Thoracic aorta (tissue), 2 donors: Measurements from ENCODE around the gene USP10. TPM values are rescaled to one million over a fixed set of nuclear protein-coding genes. Genes with fewer than 3 reads are reported as not detected.

Experiments
- ATAC-seq: fragments of 150-250 bp; one replicate; pipeline ENCODE4 v1.8.0; 2017; ENCODE audit warnings: low read depth; ENCODE audit not compliant: insufficient number of reproducible peaks, low FRiP score
- DNase-seq: peaks from one replicate; pipeline ENCODE4 v3.0.0-alpha.2; 2020; ENCODE audit warnings: low spot score
- H3K27ac ChIP-seq, 2 donors: fragments of 200-600 bp; sonication (generic); 1 replicate in 1 of 2; 2 replicates in 1 of 2; pipeline ENCODE4 v1.5.1; 2016; ENCODE audit warnings: mild to moderate bottlenecking in 2 of 2, moderate library complexity in 2 of 2
- H3K27me3 ChIP-seq: fragments of 200-600 bp; sonication (generic); replicated peaks from 2 replicates; pipeline ENCODE4 v1.6.0; 2016; ENCODE audit warnings: mild to moderate bottlenecking; ENCODE audit not compliant: insufficient read depth
- H3K36me3 ChIP-seq: fragments of 200-600 bp; sonication (generic); one replicate; pipeline ENCODE4 v1.5.1; 2016
- H3K4me1 ChIP-seq, 2 donors: fragments of 200-600 bp; sonication (generic); 1 replicate in 1 of 2; 2 replicates in 1 of 2; pipeline versions ENCODE4 v1.5.1 to v1.6.0; 2016; ENCODE audit warnings: low read depth in 2 of 2, mild to moderate bottlenecking in 1 of 2; ENCODE audit not compliant: control insufficient read depth in 1 of 2
- H3K4me3 ChIP-seq: fragments of 200-600 bp; sonication (generic); 2 replicates; pipeline ENCODE4 v1.5.1; 2016; ENCODE audit warnings: mild to moderate bottlenecking
- H3K9me3 ChIP-seq: fragments of 200-600 bp; sonication (generic); 2 replicates; pipeline ENCODE4 v1.5.1; 2016
- total RNA-seq, 2 donors: library from RNA; depleted of rRNA; stranded (reverse); fragments of >200 nt; gene quantifications; one replicate each; pipeline versions ENCODE4 v1.1.0 to v1.2.3, GENCODE V29; 2016
- TF ChIP-seq, protein P1 (sequence below): fragments of 200-600 bp; sonication (generic); IDR thresholded peaks from one replicate; pipeline ENCODE4 v1.5.1; 2019; ENCODE audit warnings: antibody characterized with exemption

Gene USP10
- total RNA-seq, 2 donors from 2014 or later, result 36.7 to 85.2 TPM

DNA sequence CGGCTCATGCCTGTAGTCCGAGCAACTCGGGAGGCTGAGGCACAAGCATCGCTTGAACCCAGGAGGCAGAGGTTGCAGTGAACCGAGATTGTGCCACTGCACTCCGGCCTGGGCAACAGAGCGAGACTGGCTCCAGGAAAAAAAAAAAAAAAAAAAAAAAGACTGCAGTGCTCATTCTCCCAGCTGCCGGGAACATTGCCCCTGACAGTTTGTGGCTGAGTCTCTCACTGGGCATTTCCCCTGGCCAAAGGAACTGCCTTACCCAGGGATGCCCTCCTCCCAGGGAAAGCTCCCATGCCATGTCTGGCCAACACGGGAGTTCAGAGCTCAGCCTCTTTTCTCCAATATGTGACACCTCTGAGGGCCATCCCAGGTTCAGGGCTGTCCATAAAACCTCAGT, 21.3 kb upstream of the USP10 start:
- Histone ChIP-seq H3K9me3 (no peaks in the 10 kb centered on the region), H3K27me3 (no peaks in the 10 kb centered on the region), H3K27ac (no peak overlapping the region), H3K4me3 (no peak overlapping the region), H3K36me3 (no peaks in the 10 kb centered on the region), H3K4me1 (no peaks in the 10 kb centered on the region)
- no peak for DNase-seq
- ATAC-seq, result no peak
- TF ChIP-seq, protein P1, sequence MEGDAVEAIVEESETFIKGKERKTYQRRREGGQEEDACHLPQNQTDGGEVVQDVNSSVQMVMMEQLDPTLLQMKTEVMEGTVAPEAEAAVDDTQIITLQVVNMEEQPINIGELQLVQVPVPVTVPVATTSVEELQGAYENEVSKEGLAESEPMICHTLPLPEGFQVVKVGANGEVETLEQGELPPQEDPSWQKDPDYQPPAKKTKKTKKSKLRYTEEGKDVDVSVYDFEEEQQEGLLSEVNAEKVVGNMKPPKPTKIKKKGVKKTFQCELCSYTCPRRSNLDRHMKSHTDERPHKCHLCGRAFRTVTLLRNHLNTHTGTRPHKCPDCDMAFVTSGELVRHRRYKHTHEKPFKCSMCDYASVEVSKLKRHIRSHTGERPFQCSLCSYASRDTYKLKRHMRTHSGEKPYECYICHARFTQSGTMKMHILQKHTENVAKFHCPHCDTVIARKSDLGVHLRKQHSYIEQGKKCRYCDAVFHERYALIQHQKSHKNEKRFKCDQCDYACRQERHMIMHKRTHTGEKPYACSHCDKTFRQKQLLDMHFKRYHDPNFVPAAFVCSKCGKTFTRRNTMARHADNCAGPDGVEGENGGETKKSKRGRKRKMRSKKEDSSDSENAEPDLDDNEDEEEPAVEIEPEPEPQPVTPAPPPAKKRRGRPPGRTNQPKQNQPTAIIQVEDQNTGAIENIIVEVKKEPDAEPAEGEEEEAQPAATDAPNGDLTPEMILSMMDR, result no peak

DNA sequence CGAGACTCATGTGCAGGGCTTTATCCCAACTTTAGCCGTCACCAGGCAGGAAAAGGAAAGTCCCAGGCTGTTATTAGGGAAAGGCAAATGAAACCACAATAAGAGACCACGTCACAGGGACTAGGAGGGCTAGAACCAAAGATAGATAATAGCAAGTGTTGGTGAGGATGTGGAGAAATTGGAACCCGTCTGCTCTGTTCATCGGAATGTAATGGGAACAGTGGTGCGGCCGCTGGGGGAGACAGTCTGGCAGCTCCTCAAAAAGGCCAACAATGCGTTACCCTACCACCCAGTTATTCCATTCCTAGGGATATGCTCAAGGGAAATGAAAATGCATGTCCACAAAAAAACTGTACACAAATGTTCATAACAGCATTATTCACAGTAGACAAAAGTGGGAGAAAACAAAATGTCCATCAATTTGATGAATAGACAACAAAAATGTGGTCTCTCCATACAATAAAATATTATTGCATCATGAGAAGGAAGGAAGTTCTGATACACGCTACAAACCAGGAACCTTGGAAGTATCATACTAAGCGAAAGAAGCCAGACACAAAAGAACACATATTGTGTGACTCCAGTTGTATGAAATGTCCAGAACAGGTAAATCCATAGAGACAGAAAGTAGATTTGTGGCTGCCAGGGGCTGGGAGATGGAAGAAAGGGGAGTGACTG, 19.5 kb upstream of the USP10 start:
- no peak for ATAC-seq
- Histone ChIP-seq H3K27me3 (no peaks in the 10 kb centered on the region), H3K9me3 (no peaks in the 10 kb centered on the region), H3K36me3 (no peaks in the 10 kb centered on the region), H3K4me3 (no peak overlapping the region), H3K27ac (no peak overlapping the region), H3K4me1 (no peaks in the 10 kb centered on the region)
- TF ChIP-seq, protein P1, result no peak
- no peak for DNase-seq

DNA sequence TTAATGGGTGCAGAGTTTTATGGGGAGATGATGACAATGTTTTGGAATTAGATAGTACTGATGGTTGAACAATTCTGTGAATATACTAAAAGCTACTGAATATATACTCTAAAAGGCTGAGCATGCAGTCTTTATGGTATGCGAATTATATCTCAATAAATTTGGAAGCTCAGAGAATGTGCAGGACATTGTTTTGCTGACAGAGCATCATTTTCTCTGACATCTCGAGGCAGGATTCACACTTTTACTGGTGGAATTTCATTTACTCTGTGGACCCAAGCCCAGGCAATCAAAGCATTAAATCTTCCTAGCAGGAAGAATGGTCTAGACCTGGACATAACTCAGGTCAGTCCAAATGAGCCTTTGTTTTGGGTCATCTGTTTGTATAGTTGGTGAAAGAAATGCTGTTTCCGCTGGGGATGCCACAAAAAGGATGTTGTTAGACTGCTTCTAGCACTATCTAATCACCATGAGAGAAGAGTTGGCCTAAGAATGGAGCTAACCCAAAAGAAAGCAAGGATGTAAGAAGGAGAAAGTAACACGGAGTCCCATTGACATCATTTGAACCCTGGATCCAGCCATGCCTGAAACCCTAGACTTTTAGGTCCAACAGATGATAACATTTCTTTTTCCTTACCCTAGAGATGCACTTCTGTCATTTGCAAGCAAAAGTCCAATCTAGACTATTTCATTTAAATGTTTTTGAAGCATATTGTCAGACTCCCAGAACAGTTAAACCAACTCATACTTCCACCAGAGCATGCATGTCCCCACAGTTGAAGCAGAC, 18.8 kb upstream of the USP10 start:
- TF ChIP-seq, protein P1, result no peak
- Histone ChIP-seq H3K27ac (no peak overlapping the region), H3K4me3 (no peak overlapping the region), H3K9me3 (no peaks in the 10 kb centered on the region), H3K36me3 (no peaks in the 10 kb centered on the region), H3K4me1 (no peaks in the 10 kb centered on the region), H3K27me3 (no peaks in the 10 kb centered on the region)
- DNase-seq (no peak), ATAC-seq (no peak)

DNA sequence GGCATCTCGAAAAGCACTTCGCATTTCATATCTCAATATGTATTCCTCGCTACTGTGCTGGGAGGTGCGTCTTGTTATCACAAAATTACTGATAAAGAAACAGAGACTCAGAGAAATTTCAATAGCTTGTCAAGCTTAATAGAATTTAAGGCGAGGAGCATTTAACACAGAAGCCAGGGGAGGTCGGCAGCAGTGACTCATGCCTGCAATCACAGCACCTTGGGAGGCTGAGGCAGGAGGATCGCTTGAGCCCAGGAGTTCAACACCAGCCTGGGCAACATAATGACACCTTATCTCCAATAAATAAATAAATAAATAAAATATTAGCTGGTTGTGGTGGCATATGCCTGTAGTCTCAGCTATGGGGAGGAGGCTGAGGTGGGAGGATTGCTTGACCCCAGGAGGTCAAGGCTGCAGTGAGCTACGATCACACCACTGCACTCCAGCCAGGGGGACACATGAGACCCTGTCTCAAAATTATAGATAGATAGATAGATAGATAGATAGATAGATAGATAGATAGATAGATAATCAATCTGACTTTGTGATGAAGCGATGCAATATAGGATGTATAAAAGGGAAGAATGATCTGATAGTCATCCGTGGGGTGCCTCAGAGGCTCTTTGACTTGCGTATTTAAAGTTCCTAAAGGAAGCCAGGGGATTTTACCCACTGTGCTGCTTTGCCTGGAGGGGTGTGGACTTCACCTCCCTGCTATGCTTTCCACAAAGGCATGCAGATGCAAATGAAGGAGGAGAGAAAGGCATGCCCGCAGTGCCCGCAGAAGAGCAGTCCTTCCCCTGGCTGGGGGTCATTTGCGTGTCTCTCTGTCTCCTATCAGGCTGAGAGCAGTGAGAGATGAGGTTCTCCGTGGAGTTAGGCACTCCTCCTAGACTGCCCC, 15.9 kb upstream of the USP10 start:
- ATAC-seq (no peak), DNase-seq (no peak)
- TF ChIP-seq, protein P1, result no peak
- H3K4me1 ChIP-seq, result no peaks in the 10 kb centered on the region
- no peaks in the 10 kb centered on the region for H3K9me3 ChIP-seq
- no peak overlapping the region for H3K27ac ChIP-seq
- no peaks in the 10 kb centered on the region for H3K36me3 ChIP-seq
- no peaks in the 10 kb centered on the region for H3K27me3 ChIP-seq
- no peak overlapping the region for H3K4me3 ChIP-seq

DNA sequence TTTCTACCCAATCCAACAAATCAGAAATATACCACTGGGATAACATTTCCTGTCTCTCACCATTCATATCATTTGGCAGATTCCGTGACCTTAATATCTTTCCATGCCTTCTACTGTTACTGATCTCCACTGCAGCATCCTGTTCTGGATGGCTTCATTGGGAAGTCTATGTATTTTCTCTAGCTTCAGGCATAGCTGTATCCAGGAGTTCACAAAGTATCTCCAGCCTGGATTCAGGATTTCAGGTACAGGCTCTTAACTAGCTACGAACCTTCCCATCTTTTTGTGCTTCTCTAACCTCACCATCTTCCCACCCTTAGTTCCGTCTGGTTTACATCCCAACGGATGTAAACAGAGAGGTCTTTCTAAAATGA, 15.2 kb upstream of the USP10 start:
- Histone ChIP-seq H3K36me3 (no peaks in the 10 kb centered on the region), H3K27ac (no peak overlapping the region), H3K4me3 (no peak overlapping the region), H3K4me1 (no peaks in the 10 kb centered on the region), H3K9me3 (no peaks in the 10 kb centered on the region), H3K27me3 (no peaks in the 10 kb centered on the region)
- ATAC-seq, result no peak
- TF ChIP-seq, protein P1, result no peak
- no peak for DNase-seq
